GM19438 (cell line): ENCODE data around the gene INSM1.

ENCODE experiments used
- ATAC-seq: cut with Tn5 transposase; IDR thresholded peaks from one replicate; pipeline ENCODE4 v1.9.1; 2021; ENCODE audit warnings: low read depth; ENCODE audit not compliant: unreplicated experiment

Gene INSM1

GRCh38 chr20:20360464-20360863 is 7.4 kb upstream of the INSM1 start:
- ATAC-seq: no peak

- no peak for ATAC-seq
Observed at GRCh38 chr20:20362774-20363433, 5.0 kb upstream of the INSM1 start.

GRCh38 chr20:20363434-20363798 is 4.5 kb upstream of the INSM1 start:
- ATAC-seq: no peak

GRCh38 chr20:20363799-20364592 is 3.9 kb upstream of the INSM1 start:
- ATAC-seq: no peak

- ATAC-seq: no peak
Observed at GRCh38 chr20:20364593-20365479, 3.1 kb upstream of the INSM1 start.

- no peak for ATAC-seq
Observed at GRCh38 chr20:20365480-20366161, 2.3 kb upstream of the INSM1 start.

- no peak for ATAC-seq
Observed at GRCh38 chr20:20366551-20366875, 1.4 kb upstream of the INSM1 start.

GRCh38 chr20:20366876-20367574 is 879 bp upstream of the INSM1 start:
- no peak for ATAC-seq

- no peak for ATAC-seq
Observed at GRCh38 chr20:20368418-20369249, 730 bp downstream of the INSM1 start.

GRCh38 chr20:20369250-20370093 is 1.6 kb downstream of the INSM1 start:
- no peak for ATAC-seq

GRCh38 chr20:20370094-20370575 is 2.2 kb downstream of the INSM1 start:
- no peak for ATAC-seq

- no peak for ATAC-seq
Observed at GRCh38 chr20:20371083-20371482, 3.2 kb downstream of the INSM1 start.

GRCh38 chr20:20371681-20372080 is 3.8 kb downstream of the INSM1 start:
- no peak for ATAC-seq

GRCh38 chr20:20373091-20373571 is 5.2 kb downstream of the INSM1 start:
- ATAC-seq: no peak

- no peak for ATAC-seq
Observed at GRCh38 chr20:20375862-20376261, 8.0 kb downstream of the INSM1 start.

- no peak for ATAC-seq
Observed at GRCh38 chr20:20386192-20386591, 18.3 kb downstream of the INSM1 start.

GRCh38 chr20:20390393-20390792 is 22.5 kb downstream of the INSM1 start:
- ATAC-seq: no peak

GRCh38 chr20:20391115-20391514 is 23.2 kb downstream of the INSM1 start:
- ATAC-seq: no peak
